GM18861 (cell line): Measurements from ENCODE around the gene ARHGEF3.
A peak's percentile ranks its signal among the peaks of the same experiment; 100 is the strongest.
"Not testable (repeated sequence)": the region's sequence is repeated elsewhere in the genome, so short reads cannot be mapped to it uniquely, and the experiment has no call there.

Experiments used
- ATAC-seq: cut with Tn5 transposase; IDR thresholded peaks from one replicate; pipeline ENCODE4 v1.9.1; 2021; ENCODE audit not compliant: unreplicated experiment

ARHGEF3 gene

DNA sequence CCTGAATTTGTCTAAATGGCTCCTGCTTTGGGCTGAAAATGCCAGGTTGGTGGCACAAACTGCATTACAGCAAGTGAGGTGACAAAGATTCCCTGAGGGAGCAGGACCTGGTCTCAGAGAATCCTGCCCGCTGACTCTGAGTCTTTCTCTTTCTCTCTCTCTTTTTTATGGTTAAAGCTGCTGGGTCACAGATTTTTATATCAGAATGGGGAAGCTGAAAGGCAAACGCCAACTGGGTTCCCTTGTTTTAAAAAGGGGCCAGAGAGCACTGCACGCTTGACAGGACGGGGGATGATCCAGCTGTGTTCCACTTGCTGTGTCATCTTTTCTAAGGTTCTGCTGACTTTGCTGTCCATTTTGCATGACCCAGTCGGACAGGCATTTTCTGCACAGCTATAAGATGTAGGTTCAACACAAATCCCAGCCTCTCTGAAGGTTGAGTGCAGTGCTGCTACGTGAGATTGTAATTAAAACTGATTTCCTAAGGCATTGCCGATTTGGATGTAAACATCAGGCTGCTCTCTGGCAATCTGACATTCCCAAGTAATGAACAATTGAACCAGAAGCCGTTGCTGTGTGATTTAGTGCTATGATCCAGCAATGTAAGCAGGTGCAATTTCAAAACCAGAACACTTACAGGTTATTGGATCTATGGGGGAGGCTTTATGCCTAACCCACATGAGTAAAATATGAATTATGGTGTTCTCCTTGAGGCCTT lies 25.8 kb downstream of the ARHGEF3 start:
- no peak for ATAC-seq

- ATAC-seq = no peak
Measured at GRCh38 chr3:56775445-56775837, 26.3 kb downstream of the ARHGEF3 start.

DNA sequence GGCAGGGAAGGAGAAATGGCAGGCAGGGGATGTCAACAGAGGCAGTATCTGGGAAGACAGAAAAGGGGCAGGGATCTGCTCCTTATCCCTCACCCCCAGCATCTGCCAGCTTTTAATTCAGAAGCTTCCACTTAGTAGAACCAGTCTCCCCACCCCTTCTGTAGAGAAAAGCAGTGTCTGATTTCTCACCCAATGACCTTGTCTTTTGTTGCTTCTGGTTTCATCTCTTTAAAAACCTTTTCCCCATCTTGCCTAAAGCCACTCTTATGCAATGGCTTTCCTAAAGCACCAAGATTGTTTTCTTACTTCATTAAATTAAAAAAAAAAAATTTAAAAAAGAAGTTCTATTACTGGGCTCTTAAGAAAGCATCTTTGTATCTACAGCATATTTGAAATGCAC lies 27.8 kb downstream of the ARHGEF3 start:
- no peak for ATAC-seq

GRCh38 chr3:56772952-56773938 lies 28.5 kb downstream of the ARHGEF3 start:
- no peak for ATAC-seq

- ATAC-seq = no peak
Measured at GRCh38 chr3:56771376-56771775, 30.4 kb downstream of the ARHGEF3 start.

- no peak for ATAC-seq
Measured at GRCh38 chr3:56769116-56769707, 32.5 kb downstream of the ARHGEF3 start.

DNA sequence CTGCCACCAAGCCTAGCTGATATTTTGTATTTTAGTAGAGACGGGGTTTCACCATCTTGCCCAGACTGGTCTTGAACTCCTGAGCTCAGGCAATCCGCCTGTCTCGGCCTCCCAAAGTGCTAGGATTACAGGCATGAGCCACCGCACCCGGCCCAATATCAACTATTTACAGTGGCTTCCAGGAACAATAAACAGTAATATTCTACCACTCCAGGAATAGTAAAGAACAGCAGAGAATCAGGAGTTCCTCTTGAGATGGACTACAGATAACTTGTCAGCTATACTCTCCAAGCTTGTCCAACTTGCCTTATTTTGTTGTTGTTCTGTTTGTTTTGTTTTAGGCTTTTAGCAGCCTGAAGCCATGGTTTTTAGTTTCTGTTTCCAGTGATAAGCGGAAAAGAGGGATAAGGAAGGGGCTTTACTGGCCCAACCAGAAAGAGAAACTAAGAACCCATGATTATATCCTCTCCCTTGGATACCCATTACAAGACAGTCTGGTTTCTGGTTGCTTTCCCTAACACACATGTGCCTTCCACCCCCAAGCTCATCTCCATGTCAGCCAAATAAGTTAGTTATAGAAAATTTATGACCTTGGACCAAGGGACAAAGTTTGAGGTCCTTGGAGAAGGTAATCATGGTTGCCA lies 36.7 kb downstream of the ARHGEF3 start:
- ATAC-seq = no peak

DNA sequence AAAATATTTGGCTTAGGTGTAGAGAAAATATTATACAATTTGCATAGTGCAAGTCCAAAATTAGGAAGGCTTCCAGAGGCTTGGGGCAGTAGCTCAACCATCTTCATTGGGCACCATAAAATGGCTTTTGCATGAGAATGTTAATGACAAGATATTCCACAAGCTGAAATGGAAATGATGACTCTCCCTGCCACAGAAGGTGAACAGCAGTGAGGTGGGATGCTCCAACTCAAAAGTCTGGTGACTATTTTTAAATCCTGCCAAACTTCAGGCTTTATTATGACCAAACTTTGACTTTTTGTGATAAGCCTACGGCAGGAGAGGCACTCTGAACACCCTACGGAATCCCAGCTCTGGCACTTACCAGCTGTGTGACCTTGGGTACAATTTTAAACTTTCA lies 37.6 kb downstream of the ARHGEF3 start:
- ATAC-seq = no peak

GRCh38 chr3:56763233-56763632 lies 38.5 kb downstream of the ARHGEF3 start:
- ATAC-seq = no peak

DNA sequence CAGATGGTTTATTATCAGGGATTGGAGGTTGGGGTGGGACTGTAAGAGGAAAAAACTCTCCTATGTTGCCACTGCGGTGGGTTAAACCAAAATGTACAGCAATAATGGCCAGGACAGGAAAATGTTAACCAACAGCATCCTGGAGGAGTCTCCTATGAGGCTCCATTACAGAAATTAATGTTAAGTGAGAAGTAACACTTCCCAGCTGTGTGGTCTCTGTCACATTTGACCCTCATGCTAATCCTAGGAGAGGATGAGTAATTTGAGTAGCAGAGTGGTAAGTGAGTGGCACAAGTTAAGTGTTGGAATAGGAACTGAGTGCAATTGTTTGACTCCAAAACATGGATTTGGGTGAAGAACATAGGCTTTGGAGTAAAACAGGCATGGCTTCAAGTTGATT lies 39.0 kb downstream of the ARHGEF3 start:
- no peak for ATAC-seq

DNA sequence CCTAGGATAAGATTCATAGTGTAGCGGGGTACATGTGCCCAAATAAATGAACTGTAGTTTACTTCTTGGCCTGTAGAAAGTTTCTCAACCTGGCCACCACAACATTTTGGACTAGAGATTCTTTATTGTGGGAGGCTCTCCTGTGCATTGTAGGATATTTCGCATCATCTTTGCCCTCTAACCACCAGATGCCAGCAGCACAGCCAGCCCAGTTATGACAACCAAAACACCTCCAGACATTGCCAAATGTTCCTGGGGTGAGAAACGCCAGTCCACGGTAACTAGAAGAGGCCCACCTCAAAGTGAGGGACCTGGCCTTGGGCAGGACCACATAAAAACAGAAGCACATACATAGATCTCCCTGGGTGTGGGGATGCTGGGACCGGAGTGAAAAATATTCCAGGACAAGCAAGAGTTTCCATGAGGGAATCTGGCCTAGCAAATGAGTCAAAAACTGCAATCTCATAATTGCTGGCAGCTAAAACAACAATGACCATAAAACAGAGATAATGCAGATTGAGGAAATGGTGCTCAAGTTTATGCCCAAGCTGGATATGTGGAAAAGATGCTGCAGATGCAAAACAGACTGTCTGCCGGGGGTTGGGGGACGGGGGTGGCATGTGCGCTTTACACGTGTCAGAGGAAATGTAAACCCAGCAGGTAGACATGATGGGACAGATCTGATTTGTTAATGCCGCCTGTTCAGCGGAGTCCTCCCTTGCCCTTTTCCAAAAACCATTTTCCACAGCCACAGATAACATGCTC lies 39.7 kb downstream of the ARHGEF3 start:
- no peak for ATAC-seq

GRCh38 chr3:56761023-56761422 lies 40.7 kb downstream of the ARHGEF3 start:
- no peak for ATAC-seq

DNA sequence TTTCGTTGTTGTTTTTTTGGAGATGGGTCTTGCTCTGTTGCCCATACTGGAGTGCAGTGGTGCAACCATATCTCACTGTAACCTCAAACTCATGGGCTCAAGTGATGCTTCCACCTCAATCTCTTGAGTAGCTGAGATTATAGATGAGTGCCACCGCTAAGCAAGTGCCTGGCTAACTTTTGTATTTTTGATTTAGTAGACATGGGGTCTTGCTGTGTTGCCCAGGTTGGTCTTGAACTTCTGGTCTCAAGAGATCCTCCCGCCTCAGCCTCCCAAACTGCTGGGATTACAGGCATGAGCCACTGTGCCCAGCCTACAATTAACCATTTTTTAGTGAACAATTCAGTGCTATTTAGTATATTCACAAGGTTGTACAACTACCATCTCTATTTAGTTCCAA lies 42.2 kb downstream of the ARHGEF3 start:
- ATAC-seq = no peak

DNA sequence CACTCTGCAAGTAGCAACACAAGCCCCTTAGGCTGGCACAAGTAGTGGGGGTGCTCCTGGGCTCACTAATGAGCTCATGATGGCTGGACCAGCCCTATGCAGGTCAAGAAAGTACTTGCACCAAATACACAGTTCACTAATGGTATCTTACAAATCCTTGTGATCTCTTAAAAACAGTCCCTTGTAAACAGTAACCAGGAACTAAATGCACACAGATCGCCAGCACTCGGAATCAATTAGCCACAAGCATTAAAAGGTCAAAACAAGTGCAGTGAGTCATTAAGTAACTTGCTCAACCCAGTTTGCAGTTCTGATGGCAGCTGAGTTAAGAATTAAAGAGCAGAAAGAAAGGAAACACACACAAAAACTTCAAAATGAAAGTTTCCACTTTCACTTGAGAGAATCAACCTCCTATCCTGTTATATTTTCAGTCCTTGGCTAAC lies 43.2 kb downstream of the ARHGEF3 start:
- ATAC-seq = peak; percentile 93

- ATAC-seq = not testable (repeated sequence)
Measured at GRCh38 chr3:56758042-56758441, 43.7 kb downstream of the ARHGEF3 start.

GRCh38 chr3:56754741-56755417 lies 46.9 kb downstream of the ARHGEF3 start:
- no peak for ATAC-seq

DNA sequence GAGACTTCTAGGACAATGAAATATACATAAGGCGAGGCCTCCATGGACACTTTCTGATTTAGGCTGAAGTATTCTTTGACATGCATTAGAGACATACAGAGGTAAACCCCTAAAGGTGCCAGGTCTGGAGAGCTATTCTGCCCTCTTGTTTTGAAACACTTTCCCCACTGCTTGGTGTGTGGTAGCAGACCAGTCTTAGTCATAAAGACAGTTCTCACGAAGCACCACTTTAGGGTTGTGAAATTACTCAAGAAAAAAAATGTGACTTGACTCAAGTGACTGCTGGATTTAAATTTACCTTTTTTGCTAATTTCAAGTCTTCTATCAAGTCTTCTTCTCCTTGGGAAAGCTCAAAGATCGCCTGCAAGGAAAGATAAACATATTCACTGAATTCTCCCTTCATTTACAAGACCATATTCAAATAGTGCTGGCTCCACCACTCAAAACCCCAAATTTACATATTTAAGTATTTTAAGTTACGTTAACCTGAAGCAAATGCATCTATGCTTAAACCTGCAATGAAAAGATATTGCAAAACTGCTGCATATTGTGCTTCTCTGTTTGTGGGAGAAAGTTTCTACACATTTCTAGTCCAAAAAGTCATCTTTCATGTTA lies 48.4 kb downstream of the ARHGEF3 start:
- peak; percentile 87 for ATAC-seq

DNA sequence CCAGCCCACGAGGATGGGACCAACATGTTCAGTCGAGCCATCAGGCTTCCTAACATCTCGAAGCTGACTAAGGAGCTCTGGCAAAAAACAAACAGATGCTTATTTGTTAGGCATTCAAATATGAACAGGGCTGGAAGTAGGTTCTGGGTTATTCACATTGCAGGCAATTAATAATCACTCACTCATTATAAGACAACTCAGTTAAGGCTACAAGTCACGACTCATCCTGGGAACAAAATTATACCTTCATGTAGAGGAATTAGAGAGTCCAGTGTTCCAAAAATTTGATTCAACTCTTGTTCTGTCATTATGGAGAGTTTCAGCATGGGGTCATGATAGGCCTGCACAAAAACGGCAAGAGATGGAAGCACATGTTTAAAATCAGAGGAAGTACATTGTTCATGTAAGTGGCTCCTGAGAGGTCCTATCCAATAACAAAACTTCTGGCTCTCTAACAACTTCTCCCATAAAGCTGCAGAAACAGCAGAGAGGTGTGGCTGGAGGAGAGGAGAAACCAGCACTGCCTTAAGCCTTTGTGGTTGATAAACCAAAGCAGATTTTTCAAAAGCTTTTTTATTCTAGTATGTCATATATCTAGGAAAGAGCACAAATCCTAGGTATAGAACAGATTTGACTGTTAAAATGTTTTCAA lies 50.6 kb downstream of the ARHGEF3 start:
- ATAC-seq = no peak

DNA sequence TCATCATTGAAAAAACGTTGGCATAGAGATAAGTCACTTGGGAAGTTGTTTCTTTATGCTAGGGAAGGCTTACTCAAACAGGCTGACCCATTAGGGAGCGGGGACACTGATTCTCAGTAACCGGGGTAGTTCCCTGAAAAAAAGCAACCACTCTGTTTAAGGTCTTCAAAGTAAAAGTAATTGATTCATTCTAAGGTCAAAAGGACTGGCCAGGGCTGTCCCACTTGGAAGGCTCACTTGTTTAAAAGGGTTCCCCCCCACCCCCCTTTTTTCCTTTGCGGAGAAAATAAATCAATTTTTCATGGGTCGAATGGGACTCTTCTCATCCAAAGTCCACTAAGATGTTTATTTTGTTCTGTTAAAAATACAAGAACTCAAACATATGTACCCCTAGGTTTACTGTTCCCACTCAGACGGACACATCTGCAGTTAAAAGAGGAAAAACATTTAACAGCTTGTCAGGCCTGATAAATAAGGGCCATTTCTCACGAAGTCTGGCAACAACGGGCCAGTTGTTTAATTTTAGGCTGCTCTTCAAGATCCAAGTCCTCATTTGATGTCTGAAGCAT lies 53.0 kb downstream of the ARHGEF3 start:
- ATAC-seq = no peak
